ENCODE data around the gene LAMTOR4.

DNA sequence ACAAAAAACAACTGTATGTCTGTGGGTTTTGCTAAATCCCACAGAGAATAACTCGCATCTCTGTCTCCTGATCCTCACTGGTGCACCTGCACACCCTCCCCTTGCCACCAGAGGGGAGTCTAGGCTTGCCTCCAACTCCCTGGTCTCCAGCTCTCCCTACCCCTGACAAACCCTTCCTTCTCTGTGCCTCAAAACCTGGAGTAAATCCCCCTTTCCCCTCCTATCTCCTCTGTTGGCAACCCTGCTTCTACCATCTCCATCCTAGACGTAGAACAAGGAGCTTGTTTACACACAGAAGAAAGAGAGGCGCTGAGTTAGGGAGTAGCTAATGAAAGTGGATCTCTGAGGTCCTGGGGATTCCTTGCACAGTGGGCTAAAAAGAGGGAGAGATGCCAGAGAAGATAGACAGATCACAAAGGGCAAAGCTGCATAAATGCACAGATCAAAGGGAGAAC is 16.0 kb upstream of the LAMTOR4 start:
- TF ChIP-seq EZH2phosphoT487 (IDR thresholded peaks at IDR 0.05; ENCODE audit: low read depth) (no peak), CTCF (IDR thresholded peaks at IDR 0.05; ENCODE audit: low read depth, low read length) (peak; percentile 84)

All from OCI-LY3 (cell line).